Measurements from ENCODE around the gene SIRPB2.
"Not testable (repeated sequence)": the region's sequence is repeated elsewhere in the genome, so short reads cannot be mapped to it uniquely, and the experiment has no call there.

SIRPB2 gene

DNA sequence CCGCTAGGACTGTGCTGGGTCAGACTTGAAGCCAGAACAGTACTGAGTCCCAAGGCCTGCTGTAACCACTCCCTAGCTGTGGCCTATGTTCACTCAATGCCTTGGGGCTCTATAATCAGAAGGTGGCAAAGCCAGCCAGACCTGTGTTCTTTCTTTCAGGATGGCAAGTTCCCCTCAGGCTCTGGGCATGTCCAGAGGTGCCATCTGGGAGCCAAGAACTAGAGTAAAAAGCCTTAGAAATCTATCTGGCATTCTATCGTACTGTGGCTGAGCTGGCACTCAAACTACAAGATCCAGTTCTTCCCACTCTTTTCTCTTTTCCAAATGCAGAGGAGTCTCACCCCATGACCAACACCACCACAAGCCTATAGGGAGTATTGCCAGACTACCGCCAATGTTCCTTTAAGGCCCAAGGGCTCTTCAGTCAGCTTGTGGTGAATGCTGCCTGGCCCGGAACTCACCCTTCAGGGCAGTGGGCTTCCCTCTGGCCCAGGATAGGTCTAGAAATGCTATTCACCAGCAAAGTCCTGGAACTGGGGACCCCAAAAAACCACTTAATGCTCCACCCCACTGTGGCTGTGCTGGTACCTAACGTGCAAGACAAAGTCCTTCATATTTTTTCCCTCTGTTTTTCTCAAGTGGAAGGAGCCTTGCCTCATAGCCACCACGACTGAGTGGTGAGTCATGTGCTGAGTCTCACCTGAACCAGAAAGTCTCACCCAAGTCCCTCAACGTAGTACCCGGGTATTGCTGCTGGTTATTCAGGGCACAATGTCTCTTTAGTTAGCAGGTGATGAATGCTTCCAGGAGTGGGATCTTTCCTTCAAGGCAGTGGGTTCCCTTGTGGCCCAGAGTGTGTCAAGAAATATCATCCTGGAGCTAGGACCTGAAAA, 8.6 kb upstream of the SIRPB2 start:
- DNase-seq, result no peak

DNA sequence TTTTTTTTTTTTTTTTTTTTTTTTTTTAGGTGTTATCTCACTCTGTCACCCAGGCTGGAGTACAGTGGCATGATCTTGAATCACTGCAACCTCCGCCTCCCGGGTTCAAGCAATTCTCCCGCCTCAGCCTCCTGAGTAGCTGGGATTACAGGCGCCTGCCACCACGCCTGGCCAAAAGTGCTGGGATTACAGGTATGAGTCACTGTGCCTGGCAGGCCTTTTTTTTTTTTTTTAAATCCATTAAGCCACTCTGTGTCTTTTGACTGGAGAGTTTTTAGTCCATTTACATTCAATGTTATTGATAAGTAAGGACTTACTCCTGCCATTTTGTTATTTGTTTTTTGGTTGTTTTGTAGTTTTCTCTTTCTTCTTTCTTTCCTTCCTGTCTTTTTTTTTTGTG, 6.2 kb upstream of the SIRPB2 start:
- not testable (repeated sequence) for DNase-seq

DNA sequence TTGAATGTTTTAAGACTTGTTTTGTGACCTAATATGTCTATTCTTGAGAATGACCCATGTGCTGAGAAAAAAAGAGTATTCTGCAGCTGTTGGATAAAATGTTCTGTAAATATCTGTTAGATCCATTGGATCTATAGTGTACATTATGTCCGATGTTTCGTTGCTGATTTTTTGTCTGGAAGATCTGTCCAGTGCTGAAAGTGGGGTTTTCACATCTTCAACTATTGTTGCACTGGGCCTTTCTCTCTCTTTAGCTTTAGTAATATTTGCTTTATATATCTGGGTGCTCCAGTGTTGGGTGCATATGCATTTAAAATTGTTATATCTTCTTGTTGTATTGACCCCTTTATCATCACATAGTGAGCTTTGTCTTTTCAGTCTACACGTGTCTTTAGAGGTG, 5.7 kb upstream of the SIRPB2 start:
- no peak for DNase-seq

DNA sequence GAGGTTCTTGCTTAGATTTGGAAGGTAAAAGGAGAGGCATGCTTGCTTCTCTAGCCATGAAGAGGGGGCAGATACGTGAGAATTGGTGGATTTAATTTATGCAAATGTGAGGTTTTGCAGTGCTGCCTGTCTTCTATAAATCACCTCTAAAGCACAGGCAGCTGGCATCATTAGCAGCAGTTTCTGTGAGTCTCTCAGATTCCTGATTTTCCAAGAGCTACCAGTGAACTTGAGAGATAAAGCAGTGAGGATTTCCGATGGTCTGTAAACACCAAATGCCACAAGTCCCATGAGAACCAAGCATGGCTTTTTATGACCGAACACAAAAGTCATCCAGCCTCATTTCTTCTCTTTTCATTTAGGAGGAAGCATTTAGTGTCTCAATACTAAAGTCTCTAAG, 3.2 kb upstream of the SIRPB2 start:
- DNase-seq, result no peak

GRCh38 chr20:1493536-1493935, 2.3 kb upstream of the SIRPB2 start:
- no peak for DNase-seq

- no peak for DNase-seq
Measured at GRCh38 chr20:1491860-1492642, 831 bp upstream of the SIRPB2 start.

- no peak for DNase-seq
Measured at GRCh38 chr20:1490643-1491195, 501 bp downstream of the SIRPB2 start.

- no peak for DNase-seq
Measured at GRCh38 chr20:1489764-1490436, 1.3 kb downstream of the SIRPB2 start.

DNA sequence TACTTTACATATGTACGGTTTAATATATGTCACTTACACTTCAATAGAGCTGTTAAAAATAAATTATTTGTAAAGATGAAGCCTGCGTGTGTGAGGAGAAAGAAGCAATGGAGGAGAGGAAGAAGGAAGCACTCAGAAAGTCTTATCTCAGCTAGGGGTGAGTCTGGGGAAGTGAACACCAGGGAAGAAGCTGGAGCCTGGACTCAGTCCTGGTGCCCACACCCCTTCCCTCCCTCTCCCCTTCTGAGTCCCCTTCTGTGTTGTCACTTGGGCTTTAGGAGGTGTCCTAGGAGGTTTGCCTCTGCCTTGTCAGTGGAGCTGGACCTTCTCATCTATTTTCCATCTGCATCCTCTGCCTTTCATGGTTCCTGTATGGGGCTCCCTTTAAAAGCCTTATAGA, 1.9 kb downstream of the SIRPB2 start:
- DNase-seq, result no peak

DNA sequence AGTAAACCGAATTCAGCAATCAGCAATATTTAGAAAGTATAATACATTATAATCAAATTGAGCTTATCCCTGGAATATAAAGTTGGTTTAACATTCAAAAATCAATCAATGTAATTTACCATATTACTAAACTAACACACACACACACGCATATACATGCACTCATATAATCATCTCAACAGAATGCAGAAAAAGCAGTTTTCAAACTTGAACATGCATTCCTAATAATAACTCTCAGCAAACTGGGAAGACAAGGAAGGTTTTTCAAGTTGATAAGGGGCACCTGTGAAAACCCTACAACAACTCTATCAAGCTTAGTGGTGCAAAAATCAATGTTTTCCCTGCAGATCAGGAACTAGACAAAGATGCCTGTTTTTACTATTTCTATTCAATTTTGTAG, 4.7 kb downstream of the SIRPB2 start:
- DNase-seq, result no peak

DNA sequence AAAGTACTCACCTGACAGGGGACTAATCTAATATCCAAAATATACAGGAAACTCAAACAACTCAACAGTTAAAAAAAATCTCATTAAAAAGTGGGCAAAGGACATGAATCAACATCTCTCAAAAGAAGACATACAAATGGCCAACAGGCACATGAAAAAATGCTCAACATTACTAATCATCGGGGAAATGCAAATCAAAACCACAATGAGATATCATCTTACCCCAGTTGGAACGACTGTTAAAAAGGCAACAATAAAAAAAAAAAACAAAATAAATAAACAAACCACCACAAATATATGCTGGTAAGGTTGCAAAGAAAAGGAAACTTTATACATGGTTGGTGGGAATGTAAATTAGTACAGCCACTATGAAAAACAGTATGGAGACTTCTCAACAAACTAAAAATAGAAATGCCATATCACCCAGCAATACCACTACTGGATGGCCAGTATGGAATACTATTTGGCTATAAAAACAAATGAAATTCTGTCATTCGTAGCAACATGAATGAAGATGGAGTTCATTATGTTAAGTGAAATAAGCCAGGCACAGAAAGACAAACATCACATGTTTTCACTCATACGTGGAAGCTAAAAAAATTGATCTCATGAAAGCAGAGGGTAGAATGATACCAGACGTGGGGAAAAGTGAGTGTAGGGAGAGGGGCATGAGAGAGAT, 6.6 kb downstream of the SIRPB2 start:
- no peak for DNase-seq

GRCh38 chr20:1479831-1480595, 11.2 kb downstream of the SIRPB2 start:
- no peak for DNase-seq

DNA sequence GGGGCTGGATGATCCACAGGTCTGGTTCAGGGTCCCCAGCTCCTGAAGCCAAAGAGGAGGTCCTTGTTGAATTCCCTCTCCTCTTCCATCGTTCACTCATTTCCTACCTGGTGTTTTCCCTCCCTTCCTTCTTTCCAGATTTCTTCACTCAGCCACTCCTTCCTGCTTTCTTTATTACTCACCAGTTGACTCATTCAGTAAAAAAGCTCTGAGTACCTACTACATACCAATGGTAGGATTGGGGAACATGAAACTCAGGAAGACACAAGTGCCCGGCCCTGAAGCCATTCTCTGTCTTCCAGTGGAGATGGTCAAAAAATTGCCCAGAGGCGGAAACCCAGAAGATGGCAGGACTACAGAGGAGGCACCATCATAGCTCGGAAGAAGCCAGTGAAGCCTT, 12.7 kb downstream of the SIRPB2 start:
- no peak for DNase-seq

DNA sequence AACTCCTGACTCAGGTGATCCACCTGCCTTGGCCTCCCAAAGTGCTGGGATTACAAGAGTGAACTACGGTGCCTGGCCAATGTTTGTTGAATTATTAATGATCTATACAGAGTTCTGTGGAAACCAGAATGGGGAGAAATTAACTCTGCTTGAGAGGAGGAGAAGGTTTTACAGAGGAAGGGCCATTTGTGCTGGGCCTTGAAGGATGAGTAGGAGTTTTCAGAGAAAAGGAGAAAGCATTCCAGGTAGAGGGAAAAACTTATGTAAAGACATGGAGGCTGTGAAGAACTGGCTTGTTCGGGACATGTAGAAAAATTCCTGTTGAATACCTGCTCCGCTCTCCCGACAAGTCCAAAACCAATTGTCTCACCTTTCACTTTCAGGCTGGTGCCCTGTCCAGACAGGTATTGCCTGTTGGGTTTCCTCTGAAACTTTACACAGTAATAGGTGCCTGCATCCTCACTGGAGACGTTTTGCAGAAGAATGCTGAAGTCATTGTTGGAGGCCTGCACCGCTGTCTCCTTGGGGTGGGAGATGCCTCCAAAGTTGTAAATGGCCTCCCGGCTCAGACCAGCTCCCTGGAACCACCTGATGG, 13.2 kb downstream of the SIRPB2 start:
- DNase-seq, result no peak

GRCh38 chr20:1474817-1475603, 16.2 kb downstream of the SIRPB2 start:
- DNase-seq, result no peak

- DNase-seq, result no peak
Measured at GRCh38 chr20:1474325-1474724, 16.9 kb downstream of the SIRPB2 start.

GRCh38 chr20:1473246-1474220, 17.7 kb downstream of the SIRPB2 start:
- DNase-seq, result no peak

DNA sequence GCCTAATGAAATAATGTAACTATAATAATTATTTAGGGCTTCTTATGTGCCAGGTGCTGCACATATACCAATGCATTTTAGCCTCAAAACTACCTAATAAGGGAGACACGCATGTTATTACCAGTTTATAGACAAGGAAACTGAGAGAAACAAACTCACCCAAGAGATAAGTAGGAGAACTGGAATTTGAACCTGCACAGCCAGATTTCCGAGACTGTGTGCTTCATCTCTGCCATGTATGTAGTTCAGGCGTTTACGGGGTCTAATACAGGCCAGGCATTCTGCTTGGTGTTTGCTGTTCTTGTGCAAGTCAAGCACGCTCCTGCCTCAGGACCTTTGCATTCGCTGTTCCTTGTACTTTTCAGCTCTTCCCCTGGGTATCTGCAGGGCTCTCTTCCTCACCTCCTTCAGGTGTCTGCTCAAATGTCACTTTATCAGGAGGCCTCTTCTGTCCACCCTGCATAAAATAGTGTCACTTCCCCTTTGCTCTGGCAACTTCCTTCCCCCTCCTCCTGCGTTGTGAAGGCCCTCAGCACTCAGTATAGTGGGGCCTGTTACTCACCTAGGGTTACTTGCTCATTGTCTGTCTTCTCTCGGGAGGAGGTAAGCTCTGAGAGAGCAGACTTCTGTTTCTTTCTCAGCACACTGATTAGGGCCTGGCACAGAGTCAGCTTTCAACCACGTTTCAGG, 18.5 kb downstream of the SIRPB2 start:
- DNase-seq, result no peak

GRCh38 chr20:1471242-1471641, 20.0 kb downstream of the SIRPB2 start:
- DNase-seq, result no peak
